HK-2 (cell line): ENCODE measurements around the gene GADL1.

Experiments used
- DNase-seq: peaks from one replicate; pipeline ENCODE4 v3.0.0-alpha.2; 2018; ENCODE audit not compliant: unreplicated experiment

The GADL1 gene

GRCh38 chr3:30756218-30756617, 138.2 kb downstream of the GADL1 start:
- no peak for DNase-seq

DNA sequence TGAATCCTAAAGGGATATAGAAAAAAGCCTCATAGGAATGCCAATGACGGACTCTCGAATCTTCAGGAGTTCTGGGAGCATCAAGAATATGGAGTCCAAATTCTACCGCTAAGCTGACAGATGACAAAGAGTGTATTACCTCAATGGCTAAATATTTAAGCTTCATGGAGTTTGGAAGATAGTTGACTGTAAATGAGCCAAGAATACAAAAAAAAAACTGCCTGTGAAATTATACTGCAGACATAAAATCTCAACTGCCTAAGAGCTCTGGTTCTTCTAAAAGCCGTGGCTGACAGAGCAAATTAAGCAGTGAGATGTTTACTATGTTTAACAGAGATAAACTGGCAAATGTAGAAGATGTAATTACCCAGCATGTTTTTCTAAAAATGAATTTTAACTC, 140.0 kb downstream of the GADL1 start:
- no peak for DNase-seq

GRCh38 chr3:30753766-30754165, 140.7 kb downstream of the GADL1 start:
- no peak for DNase-seq

- peak; percentile 16 for DNase-seq
Measured at GRCh38 chr3:30752970-30753369, 141.5 kb downstream of the GADL1 start.

DNA sequence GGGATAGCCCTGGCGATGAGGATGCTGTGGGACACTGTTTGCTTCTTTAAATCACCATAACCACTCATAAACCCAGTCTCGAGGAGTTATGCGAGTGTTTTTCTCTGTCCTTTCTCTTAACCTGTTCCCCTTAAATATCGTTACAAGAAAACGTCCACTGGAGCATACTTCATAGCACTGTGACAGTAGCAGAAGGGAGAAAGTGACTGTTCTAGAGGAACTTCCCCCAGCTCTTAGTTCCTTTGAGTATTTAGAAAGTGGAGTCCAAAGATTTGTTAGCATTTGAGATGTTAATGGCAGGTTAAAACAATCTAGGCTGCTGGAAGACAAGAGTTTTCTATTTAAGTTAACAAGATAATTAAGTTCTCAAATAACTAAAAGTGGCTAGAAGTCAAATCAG, 142.0 kb downstream of the GADL1 start:
- DNase-seq, result no peak

- DNase-seq, result peak; percentile 29
Measured at GRCh38 chr3:30751610-30752299, 142.7 kb downstream of the GADL1 start.

- DNase-seq, result no peak
Measured at GRCh38 chr3:30750967-30751366, 143.5 kb downstream of the GADL1 start.

DNA sequence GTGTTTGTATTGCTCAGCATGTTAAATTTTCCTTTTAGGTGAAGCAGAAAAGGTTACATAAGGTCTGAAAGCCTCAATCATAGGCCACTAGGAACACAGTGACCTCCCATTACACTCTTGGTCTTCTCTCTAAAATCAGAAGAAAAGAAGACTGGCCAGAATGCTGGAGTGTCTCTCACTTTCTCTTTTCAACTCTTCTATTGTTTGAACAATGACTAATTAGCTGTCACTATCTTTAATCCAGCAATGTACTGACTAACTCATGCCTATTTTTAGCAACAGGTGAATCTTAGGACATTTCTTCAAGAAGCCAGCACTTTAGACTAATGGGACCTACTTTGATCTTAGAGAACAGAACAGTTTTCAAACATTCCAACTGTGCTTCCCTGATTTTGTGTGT, 145.2 kb downstream of the GADL1 start:
- no peak for DNase-seq

DNA sequence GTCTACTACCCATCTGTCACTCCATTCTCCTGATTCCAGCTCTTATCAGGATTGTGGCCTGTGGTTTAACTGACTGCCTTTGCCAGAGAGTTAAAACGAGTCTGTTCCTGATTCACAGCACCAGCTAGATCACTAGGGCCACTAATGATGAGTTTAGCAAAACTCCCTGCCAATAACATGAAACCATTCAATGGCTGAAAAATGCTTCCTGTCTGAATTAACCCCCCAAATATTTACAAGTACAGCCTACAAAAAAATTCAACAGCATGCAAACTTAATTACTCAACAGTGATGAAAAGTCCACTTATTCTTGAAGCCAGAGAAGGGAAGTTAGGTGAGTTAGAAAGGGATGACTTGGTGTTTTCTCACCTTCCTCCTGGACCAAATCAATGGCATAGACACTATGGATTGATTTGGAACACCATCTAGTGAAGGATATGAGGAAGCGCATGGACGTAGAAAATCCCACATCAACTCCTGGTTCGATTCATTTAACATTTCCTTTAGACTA, 146.6 kb downstream of the GADL1 start:
- DNase-seq, result no peak

DNA sequence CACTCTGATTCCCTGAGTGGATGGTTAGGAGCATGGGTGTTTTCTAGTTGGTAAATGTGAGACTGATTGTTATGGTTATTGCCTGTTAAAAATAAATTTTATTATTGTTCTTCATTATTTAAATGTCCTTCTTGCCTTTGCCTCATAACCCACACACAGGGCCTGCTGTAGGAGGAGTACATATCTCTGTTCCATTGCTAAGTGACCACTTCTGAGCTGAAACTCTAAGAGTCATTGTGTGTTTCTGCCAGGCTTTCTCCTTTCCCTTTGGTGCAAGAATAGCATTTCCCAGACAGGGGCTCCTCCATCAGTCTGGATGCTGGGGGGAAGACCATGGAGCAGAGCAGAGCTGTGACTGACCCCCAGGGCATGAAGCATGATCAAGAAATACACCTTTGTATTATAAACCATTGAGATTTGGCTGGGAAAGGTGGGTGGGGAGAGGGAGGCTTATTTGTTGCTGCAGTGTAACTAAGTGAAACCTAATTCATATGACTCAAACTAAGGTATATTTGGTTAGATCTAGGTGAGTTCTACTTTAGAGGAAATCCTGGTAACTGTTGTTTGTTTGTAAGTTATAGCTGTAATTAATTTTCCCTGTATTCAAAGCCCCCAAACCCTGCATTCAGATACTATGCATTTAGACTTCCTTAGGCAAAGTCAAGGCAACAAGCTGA, 150.7 kb downstream of the GADL1 start:
- no peak for DNase-seq

- DNase-seq, result no peak
Measured at GRCh38 chr3:30742796-30743619, 151.5 kb downstream of the GADL1 start.

DNA sequence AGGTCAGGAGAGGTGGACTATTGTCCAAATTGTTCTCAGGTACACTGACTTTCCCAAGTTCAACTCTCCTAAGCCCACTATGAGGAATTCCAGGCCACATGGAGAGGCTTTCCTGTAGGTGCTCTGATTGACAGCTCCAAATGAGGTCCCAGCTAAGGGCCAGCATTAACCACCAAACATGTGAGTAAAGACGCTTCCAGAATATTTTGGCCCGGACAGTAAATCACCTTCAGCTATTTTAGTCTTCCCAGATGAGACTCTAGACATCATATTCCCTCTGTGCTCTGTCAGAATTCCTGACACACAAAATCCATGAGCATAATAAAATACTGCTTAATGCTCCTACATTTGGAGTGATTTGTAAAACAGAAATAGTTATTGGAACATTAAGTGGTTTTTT, 152.6 kb downstream of the GADL1 start:
- DNase-seq, result no peak

- no peak for DNase-seq
Measured at GRCh38 chr3:30738605-30739004, 155.9 kb downstream of the GADL1 start.

DNA sequence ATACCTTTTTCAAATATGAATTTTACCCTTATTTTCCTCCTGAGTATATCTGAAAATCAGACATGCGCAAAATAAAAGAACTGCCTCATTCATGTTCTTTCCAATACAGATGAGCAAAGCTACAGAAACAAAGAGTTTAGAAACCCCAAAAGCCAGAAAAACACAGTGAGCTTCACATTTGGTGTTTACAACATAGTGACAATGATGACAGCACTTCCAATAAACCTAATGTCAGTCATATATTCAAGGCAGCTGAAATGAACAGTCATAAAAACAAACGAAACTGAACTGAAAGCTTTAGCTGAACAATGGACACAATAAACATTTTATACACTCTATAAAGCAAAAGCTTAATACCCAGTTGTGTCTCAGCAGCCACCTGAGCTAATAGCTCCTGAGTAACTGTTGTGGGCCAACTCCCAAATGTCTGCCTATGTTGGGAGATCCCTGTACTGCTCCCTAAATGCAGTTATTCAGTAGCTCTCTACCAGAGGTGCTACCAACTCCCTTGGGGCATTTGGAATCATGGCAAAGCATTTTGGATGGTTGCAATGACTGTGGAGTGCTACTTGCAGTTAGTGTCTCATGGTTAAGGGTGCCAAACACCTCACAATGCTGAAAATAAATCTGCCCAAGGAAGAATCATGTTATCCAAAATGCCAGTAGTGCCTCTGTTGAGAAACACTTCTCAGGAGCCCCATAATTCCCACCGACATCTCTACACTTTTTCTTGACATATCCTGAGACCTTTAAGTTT, 156.5 kb downstream of the GADL1 start:
- no peak for DNase-seq

GRCh38 chr3:30733696-30734095, 160.8 kb downstream of the GADL1 start:
- no peak for DNase-seq

DNA sequence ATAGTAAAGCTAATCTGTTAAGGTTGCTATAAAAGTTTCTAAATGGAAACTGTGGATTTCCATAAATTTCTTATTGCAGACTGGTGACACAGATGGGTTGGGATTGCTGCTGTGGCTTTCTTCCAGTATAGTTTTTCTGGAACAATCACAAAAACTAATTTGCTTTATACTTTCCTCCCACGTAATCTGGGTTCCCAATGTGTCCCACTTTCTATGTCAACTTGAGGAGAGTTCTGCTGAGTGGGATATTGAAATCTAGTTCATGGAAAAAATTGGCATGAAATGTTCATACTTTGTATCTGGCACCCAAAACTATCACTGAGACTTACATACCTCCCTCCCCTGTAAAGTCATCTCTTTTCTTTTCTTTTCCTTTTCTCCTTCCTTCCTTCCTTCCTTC, 161.3 kb downstream of the GADL1 start:
- no peak for DNase-seq

- DNase-seq, result no peak
Measured at GRCh38 chr3:30730967-30731366, 163.5 kb downstream of the GADL1 start.

GRCh38 chr3:30729936-30730335, 164.5 kb downstream of the GADL1 start:
- no peak for DNase-seq

DNA sequence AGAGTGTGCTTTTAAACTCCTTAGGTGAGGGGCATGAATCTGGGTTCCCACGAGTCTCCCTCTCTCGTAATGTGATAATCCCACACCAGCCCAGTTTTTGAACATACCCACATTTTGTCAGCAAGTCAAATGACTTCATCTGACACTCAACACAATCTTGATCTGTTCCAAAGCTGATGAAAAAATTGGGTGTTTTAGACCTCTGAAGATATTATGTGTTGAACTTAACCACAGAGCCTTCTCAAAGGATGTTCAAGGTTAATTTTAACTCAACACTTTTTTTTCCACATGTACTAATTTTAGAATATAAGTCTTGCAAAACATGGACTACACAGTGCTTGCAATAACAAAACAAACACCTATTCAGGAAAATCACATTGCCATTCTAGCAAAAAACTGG, 164.9 kb downstream of the GADL1 start:
- no peak for DNase-seq

GRCh38 chr3:30728143-30728542, 166.3 kb downstream of the GADL1 start:
- DNase-seq, result no peak

DNA sequence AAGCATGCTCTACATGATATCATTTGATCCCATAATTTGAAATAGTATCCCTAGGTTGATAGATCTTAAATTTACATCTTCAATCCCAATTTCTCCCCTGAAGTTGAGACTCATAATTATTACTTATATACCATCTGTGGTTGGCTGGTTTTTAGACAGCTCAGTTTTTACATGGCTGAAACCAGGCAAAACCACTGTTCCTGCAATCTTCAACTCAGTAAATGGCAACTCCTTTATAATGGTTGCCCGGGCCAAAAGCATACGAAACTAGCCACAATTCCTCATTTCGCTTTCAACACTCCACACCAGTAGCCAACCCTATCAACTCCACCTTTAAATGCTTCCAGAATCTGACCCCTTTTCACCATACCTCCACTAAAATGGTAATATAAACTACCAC, 169.6 kb downstream of the GADL1 start:
- no peak for DNase-seq

DNA sequence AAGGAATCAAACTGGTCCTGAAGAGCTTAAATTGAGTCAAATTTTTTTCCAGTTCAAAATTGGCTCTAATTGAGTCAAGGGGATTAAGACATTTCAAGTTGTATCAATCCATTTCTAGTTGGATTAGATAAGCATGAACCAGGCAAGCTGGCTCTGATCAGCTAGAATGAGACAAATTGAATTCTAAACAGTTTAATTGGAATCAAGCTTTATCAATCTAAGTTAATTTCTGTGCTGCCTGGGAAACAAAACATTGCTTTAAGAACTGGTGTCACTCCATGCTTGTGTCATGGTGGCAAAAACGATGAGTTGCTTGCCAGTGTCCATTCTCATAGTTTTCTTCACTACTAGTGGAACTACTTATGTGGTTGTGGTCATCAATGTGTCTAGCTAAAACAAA, 171.2 kb downstream of the GADL1 start:
- no peak for DNase-seq
